ENCODE measurements around the gene CDH8.

The CDH8 gene

DNA sequence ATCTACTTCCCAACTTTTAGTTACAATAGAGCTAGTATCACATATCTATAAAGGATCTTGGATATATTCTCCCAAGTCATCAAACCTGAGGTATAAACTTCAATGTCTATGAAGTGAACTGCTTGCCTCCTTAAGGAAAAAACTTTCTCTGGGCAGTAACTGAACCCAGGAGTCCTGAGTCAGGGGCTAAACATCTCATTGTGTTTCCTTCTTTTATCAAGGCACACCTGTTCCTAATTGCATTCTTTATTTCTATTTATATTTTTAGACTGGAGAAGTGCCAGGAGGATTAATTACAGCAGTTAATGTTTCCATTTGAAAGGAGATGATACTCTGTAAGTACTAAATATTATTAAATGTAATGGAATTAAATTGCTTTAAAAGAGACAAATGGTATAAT lies 98.6 kb downstream of the CDH8 start:
- Histone ChIP-seq H4K8ac (ENCODE audit: low read depth, low read length) (no peak overlapping the region), H3K79me2 (ENCODE audit: control insufficient read depth, insufficient read depth, low read length, poor library complexity) (no peaks in the 10 kb centered on the region), H3K14ac (ENCODE audit: low read length) (no peak overlapping the region), H3K36me3 (ENCODE audit: control insufficient read depth in 1 of 2, insufficient read depth in 2 of 2, low read length in 2 of 2) (no peaks in the 10 kb centered on the region), H3K18ac (ENCODE audit: low read length) (no peak overlapping the region), H2AK5ac (ENCODE audit: low read length) (no peak overlapping the region), H3K79me1 (ENCODE audit: low read length) (no peaks in the 10 kb centered on the region), H3K4me3 (ENCODE audit: low read depth, low read length) (no peak overlapping the region), H3K27me3 (ENCODE audit: insufficient read depth, low read length) (no peaks in the 10 kb centered on the region), H3K9me3 (ENCODE audit: insufficient read depth, low read depth, low read length) (no peaks in the 10 kb centered on the region), H2BK5ac (ENCODE audit: low read depth, low read length, poor library complexity) (no peak overlapping the region), H2AFZ (ENCODE audit: insufficient read depth, low read length, poor library complexity) (no peak overlapping the region), H3K4me2 (ENCODE audit: low read length) (no peak overlapping the region), H2BK12ac (ENCODE audit: low read length) (no peak overlapping the region), H3K4me1 (ENCODE audit: control insufficient read depth in 1 of 2, insufficient read depth in 2 of 2, low read length in 2 of 2) (no peaks in the 10 kb centered on the region), H3K23ac (ENCODE audit: low read length) (no peak overlapping the region), H3K27ac (ENCODE audit: low read depth, low read length) (no peak overlapping the region), H4K91ac (ENCODE audit: low read depth, low read length) (no peak overlapping the region), H3K4ac (ENCODE audit: low read depth, low read length) (no peak overlapping the region), H3K9ac (ENCODE audit: low read length) (no peak overlapping the region), H2BK120ac (ENCODE audit: insufficient read depth, low read length, poor library complexity) (no peak overlapping the region), H4K12ac (ENCODE audit: low read depth, low read length) (no peak overlapping the region)
- DNase-seq = no peak

DNA sequence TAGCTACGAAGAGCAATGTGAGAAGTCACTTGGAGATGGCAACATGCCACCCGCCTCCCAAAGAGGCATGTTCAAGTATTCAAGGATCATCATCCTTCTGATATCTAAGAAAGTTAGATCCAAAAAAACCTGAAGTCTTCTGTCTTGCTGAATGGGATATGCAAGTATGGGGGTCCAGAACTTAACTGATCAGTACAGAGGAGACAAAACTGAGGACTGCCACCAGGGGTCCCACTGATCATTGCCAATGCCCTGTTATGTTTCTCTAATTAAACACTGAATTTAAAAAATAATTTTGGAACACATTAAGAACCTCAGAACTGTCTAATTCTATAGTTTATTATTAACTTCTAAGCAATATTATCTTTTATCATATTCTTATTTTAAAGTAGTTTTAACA lies 99.7 kb downstream of the CDH8 start:
- Histone ChIP-seq H3K79me2 (ENCODE audit: control insufficient read depth, insufficient read depth, low read length, poor library complexity) (no peaks in the 10 kb centered on the region), H2BK12ac (ENCODE audit: low read length) (no peak overlapping the region), H3K4me1 (ENCODE audit: control insufficient read depth in 1 of 2, insufficient read depth in 2 of 2, low read length in 2 of 2) (no peaks in the 10 kb centered on the region), H3K27ac (ENCODE audit: low read depth, low read length) (no peak overlapping the region), H3K14ac (ENCODE audit: low read length) (no peak overlapping the region), H3K4me3 (ENCODE audit: low read depth, low read length) (no peak overlapping the region), H2AFZ (ENCODE audit: insufficient read depth, low read length, poor library complexity) (no peak overlapping the region), H2AK5ac (ENCODE audit: low read length) (no peak overlapping the region), H3K79me1 (ENCODE audit: low read length) (no peaks in the 10 kb centered on the region), H3K23ac (ENCODE audit: low read length) (no peak overlapping the region), H3K18ac (ENCODE audit: low read length) (no peak overlapping the region), H4K8ac (ENCODE audit: low read depth, low read length) (no peak overlapping the region), H3K4ac (ENCODE audit: low read depth, low read length) (no peak overlapping the region), H3K27me3 (ENCODE audit: insufficient read depth, low read length) (no peaks in the 10 kb centered on the region), H3K9me3 (ENCODE audit: insufficient read depth, low read depth, low read length) (no peaks in the 10 kb centered on the region), H3K36me3 (ENCODE audit: control insufficient read depth in 1 of 2, insufficient read depth in 2 of 2, low read length in 2 of 2) (no peaks in the 10 kb centered on the region), H4K91ac (ENCODE audit: low read depth, low read length) (no peak overlapping the region), H2BK5ac (ENCODE audit: low read depth, low read length, poor library complexity) (no peak overlapping the region), H3K9ac (ENCODE audit: low read length) (no peak overlapping the region), H4K12ac (ENCODE audit: low read depth, low read length) (no peak overlapping the region), H2BK120ac (ENCODE audit: insufficient read depth, low read length, poor library complexity) (no peak overlapping the region), H3K4me2 (ENCODE audit: low read length) (no peak overlapping the region)
- WGBS (ENCODE audit: extremely low coverage, insufficient coverage, insufficient read length) = no CpG with 5 or more reads among the region's 2 CpGs
- DNase-seq = no peak

DNA sequence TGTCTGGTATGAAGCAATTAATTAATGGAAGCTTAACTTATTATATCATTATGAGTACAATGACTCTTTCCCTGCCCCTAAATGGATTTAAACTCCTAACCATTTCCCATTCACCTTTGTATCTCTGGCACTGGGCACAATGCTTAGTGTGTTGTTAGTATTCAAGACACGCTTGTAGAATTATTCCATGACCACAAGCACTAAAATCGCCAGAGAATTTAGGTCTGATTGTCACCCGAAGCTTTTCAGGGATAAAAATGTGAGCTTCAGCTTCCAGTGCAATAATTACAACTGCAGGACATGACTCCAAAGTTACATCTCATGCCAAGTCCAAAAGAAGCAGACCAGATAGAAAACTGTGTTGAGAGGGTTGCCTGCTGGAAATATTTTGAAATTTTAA lies 101.6 kb downstream of the CDH8 start:
- H3K4me1 ChIP-seq (ENCODE audit: control insufficient read depth in 1 of 2, insufficient read depth in 2 of 2, low read length in 2 of 2) = no peaks in the 10 kb centered on the region
- H4K8ac ChIP-seq (ENCODE audit: low read depth, low read length) = no peak overlapping the region
- no peak overlapping the region for H2BK120ac ChIP-seq (ENCODE audit: insufficient read depth, low read length, poor library complexity)
- DNase-seq = no peak
- H3K14ac ChIP-seq (ENCODE audit: low read length) = no peak overlapping the region
- no peak overlapping the region for H2AK5ac ChIP-seq (ENCODE audit: low read length)
- no peak overlapping the region for H3K4ac ChIP-seq (ENCODE audit: low read depth, low read length)
- H3K27ac ChIP-seq (ENCODE audit: low read depth, low read length) = no peak overlapping the region
- no peak overlapping the region for H3K18ac ChIP-seq (ENCODE audit: low read length)
- no peak overlapping the region for H2BK5ac ChIP-seq (ENCODE audit: low read depth, low read length, poor library complexity)
- H3K79me2 ChIP-seq (ENCODE audit: control insufficient read depth, insufficient read depth, low read length, poor library complexity) = no peaks in the 10 kb centered on the region
- no peak overlapping the region for H3K9ac ChIP-seq (ENCODE audit: low read length)
- no peaks in the 10 kb centered on the region for H3K36me3 ChIP-seq (ENCODE audit: control insufficient read depth in 1 of 2, insufficient read depth in 2 of 2, low read length in 2 of 2)
- no peaks in the 10 kb centered on the region for H3K79me1 ChIP-seq (ENCODE audit: low read length)
- no peak overlapping the region for H3K4me2 ChIP-seq (ENCODE audit: low read length)
- no peak overlapping the region for H3K23ac ChIP-seq (ENCODE audit: low read length)
- no peaks in the 10 kb centered on the region for H3K27me3 ChIP-seq (ENCODE audit: insufficient read depth, low read length)
- no peaks in the 10 kb centered on the region for H3K9me3 ChIP-seq (ENCODE audit: insufficient read depth, low read depth, low read length)
- H3K4me3 ChIP-seq (ENCODE audit: low read depth, low read length) = no peak overlapping the region
- H4K12ac ChIP-seq (ENCODE audit: low read depth, low read length) = no peak overlapping the region
- no peak overlapping the region for H2BK12ac ChIP-seq (ENCODE audit: low read length)
- H2AFZ ChIP-seq (ENCODE audit: insufficient read depth, low read length, poor library complexity) = no peak overlapping the region
- no peak overlapping the region for H4K91ac ChIP-seq (ENCODE audit: low read depth, low read length)
- WGBS (ENCODE audit: extremely low coverage, insufficient coverage, insufficient read length) = no CpG with 5 or more reads among the region's 3 CpGs

DNA sequence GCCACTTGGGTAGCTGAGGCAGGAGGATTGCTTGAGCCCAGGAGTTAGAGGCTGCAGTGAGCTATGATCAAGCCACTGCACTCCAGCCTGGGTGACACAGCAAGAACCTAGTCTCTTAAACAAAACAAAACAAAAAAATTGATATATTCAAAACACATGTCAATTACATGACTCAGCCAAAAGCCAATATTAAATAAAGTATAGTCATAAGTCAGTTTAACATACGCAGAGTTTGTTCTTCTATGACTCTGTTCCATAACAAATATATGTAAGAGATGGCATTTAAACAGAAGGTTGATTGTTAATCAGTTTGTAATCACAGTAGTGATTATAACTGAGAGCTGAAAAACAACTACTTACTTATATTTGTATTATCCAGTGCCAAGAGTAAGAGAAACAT lies 106.5 kb downstream of the CDH8 start:
- H3K79me2 ChIP-seq (ENCODE audit: control insufficient read depth, insufficient read depth, low read length, poor library complexity) = no peaks in the 10 kb centered on the region
- no peak for DNase-seq
- H3K4me2 ChIP-seq (ENCODE audit: low read length) = no peak overlapping the region
- no CpG with 5 or more reads among the region's 1 CpG for WGBS (ENCODE audit: extremely low coverage, insufficient coverage, insufficient read length)
- no peak overlapping the region for H2AK5ac ChIP-seq (ENCODE audit: low read length)
- no peak overlapping the region for H4K8ac ChIP-seq (ENCODE audit: low read depth, low read length)
- no peak overlapping the region for H2BK5ac ChIP-seq (ENCODE audit: low read depth, low read length, poor library complexity)
- no peak overlapping the region for H3K23ac ChIP-seq (ENCODE audit: low read length)
- H3K9me3 ChIP-seq (ENCODE audit: insufficient read depth, low read depth, low read length) = no peaks in the 10 kb centered on the region
- H3K27ac ChIP-seq (ENCODE audit: low read depth, low read length) = no peak overlapping the region
- H3K4ac ChIP-seq (ENCODE audit: low read depth, low read length) = no peak overlapping the region
- H3K18ac ChIP-seq (ENCODE audit: low read length) = no peak overlapping the region
- H3K14ac ChIP-seq (ENCODE audit: low read length) = no peak overlapping the region
- H2AFZ ChIP-seq (ENCODE audit: insufficient read depth, low read length, poor library complexity) = no peak overlapping the region
- H3K9ac ChIP-seq (ENCODE audit: low read length) = no peak overlapping the region
- no peaks in the 10 kb centered on the region for H3K27me3 ChIP-seq (ENCODE audit: insufficient read depth, low read length)
- no peaks in the 10 kb centered on the region for H3K36me3 ChIP-seq (ENCODE audit: control insufficient read depth in 1 of 2, insufficient read depth in 2 of 2, low read length in 2 of 2)
- no peak overlapping the region for H2BK12ac ChIP-seq (ENCODE audit: low read length)
- no peaks in the 10 kb centered on the region for H3K4me1 ChIP-seq (ENCODE audit: control insufficient read depth in 1 of 2, insufficient read depth in 2 of 2, low read length in 2 of 2)
- H3K4me3 ChIP-seq (ENCODE audit: low read depth, low read length) = no peak overlapping the region
- no peak overlapping the region for H4K91ac ChIP-seq (ENCODE audit: low read depth, low read length)
- no peak overlapping the region for H4K12ac ChIP-seq (ENCODE audit: low read depth, low read length)
- no peak overlapping the region for H2BK120ac ChIP-seq (ENCODE audit: insufficient read depth, low read length, poor library complexity)
- no peaks in the 10 kb centered on the region for H3K79me1 ChIP-seq (ENCODE audit: low read length)

DNA sequence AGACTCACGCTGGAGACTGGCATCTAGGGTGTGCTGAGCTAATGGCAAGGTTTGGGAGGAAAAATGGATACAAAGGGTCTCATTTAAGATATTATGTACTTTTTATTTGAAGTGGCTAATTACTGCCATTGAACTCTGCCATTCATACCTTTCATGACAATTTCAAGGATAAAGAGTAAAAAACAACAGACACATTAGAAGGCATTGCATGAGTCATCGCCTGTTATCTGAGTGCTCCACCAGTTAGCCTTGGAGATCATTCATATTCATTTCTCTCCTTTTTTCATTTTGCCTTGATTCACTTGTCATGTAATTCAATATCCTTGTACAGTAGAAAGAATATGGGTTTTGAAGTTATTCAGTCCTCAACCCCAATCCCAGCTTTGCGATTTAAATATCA lies 109.5 kb downstream of the CDH8 start:
- no peak overlapping the region for H3K9ac ChIP-seq (ENCODE audit: low read length)
- H2BK5ac ChIP-seq (ENCODE audit: low read depth, low read length, poor library complexity) = no peak overlapping the region
- H2AK5ac ChIP-seq (ENCODE audit: low read length) = no peak overlapping the region
- H3K4me2 ChIP-seq (ENCODE audit: low read length) = no peak overlapping the region
- no CpG with 5 or more reads among the region's 3 CpGs for WGBS (ENCODE audit: extremely low coverage, insufficient coverage, insufficient read length)
- H3K23ac ChIP-seq (ENCODE audit: low read length) = no peak overlapping the region
- H3K14ac ChIP-seq (ENCODE audit: low read length) = no peak overlapping the region
- H3K4ac ChIP-seq (ENCODE audit: low read depth, low read length) = no peak overlapping the region
- no peaks in the 10 kb centered on the region for H3K4me1 ChIP-seq (ENCODE audit: control insufficient read depth in 1 of 2, insufficient read depth in 2 of 2, low read length in 2 of 2)
- H3K18ac ChIP-seq (ENCODE audit: low read length) = no peak overlapping the region
- no peaks in the 10 kb centered on the region for H3K79me1 ChIP-seq (ENCODE audit: low read length)
- H3K4me3 ChIP-seq (ENCODE audit: low read depth, low read length) = no peak overlapping the region
- H3K36me3 ChIP-seq (ENCODE audit: control insufficient read depth in 1 of 2, insufficient read depth in 2 of 2, low read length in 2 of 2) = no peaks in the 10 kb centered on the region
- no peak for DNase-seq
- H2AFZ ChIP-seq (ENCODE audit: insufficient read depth, low read length, poor library complexity) = no peak overlapping the region
- H3K27me3 ChIP-seq (ENCODE audit: insufficient read depth, low read length) = no peaks in the 10 kb centered on the region
- no peak overlapping the region for H3K27ac ChIP-seq (ENCODE audit: low read depth, low read length)
- no peak overlapping the region for H4K8ac ChIP-seq (ENCODE audit: low read depth, low read length)
- H4K12ac ChIP-seq (ENCODE audit: low read depth, low read length) = no peak overlapping the region
- H3K9me3 ChIP-seq (ENCODE audit: insufficient read depth, low read depth, low read length) = no peaks in the 10 kb centered on the region
- H4K91ac ChIP-seq (ENCODE audit: low read depth, low read length) = no peak overlapping the region
- H3K79me2 ChIP-seq (ENCODE audit: control insufficient read depth, insufficient read depth, low read length, poor library complexity) = no peaks in the 10 kb centered on the region
- no peak overlapping the region for H2BK120ac ChIP-seq (ENCODE audit: insufficient read depth, low read length, poor library complexity)
- H2BK12ac ChIP-seq (ENCODE audit: low read length) = no peak overlapping the region
